Measurements from ENCODE around the gene ISL1.

DNA sequence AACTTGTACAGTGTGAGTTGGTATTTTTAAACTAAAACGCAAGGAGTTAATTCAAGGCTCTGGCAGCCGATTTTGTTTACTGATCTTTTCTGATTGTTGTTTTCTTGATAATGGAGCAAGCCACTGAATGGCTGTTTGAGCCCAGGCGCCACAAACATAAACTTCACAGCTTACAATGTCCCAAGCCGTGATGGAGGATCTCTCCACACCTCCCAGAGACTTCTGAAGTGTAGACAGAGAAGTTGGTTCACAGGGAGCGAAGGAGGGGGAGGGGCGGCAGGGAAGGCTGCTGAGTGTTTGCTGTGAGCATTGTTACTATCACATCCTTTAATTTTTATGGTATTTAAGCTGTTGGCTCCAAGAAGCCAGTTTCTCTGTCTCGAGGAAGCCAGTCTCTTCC is 14.7 kb downstream of the ISL1 start:
- TF ChIP-seq, protein P1, sequence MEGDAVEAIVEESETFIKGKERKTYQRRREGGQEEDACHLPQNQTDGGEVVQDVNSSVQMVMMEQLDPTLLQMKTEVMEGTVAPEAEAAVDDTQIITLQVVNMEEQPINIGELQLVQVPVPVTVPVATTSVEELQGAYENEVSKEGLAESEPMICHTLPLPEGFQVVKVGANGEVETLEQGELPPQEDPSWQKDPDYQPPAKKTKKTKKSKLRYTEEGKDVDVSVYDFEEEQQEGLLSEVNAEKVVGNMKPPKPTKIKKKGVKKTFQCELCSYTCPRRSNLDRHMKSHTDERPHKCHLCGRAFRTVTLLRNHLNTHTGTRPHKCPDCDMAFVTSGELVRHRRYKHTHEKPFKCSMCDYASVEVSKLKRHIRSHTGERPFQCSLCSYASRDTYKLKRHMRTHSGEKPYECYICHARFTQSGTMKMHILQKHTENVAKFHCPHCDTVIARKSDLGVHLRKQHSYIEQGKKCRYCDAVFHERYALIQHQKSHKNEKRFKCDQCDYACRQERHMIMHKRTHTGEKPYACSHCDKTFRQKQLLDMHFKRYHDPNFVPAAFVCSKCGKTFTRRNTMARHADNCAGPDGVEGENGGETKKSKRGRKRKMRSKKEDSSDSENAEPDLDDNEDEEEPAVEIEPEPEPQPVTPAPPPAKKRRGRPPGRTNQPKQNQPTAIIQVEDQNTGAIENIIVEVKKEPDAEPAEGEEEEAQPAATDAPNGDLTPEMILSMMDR (IDR thresholded peaks at IDR 0.05 in 2 of 3, conservative IDR thresholded peaks at IDR 0.05 in 1 of 3; ENCODE audit: borderline replicate concordance in 1 of 3, insufficient read depth in 1 of 3, low read depth in 2 of 3, low read length in 2 of 3) = no peak
- TF ChIP-seq ELF1 (IDR thresholded peaks at IDR 0.05; ENCODE audit: borderline replicate concordance, low read depth) = no peak
- TF ChIP-seq EZH2 (IDR thresholded peaks at IDR 0.05) = no peak
- no peak for TF ChIP-seq EZH2phosphoT487 (IDR thresholded peaks at IDR 0.05; ENCODE audit: borderline replicate concordance)

All from HCT116 (cell line).